Naive thymus-derived CD8-positive, alpha-beta T cell (primary cell): ENCODE data around the gene FREY1. TPM values are rescaled to one million over a fixed set of nuclear protein-coding genes. Genes with fewer than 3 reads are reported as not detected.
"Not testable (repeated sequence)": the region's sequence is repeated elsewhere in the genome, so short reads cannot be mapped to it uniquely, and the experiment has no call there.

Source experiments
- ATAC-seq, 2 donors: fragments of 150-1000 bp; cut with Tn5 transposase in 1 of 2; sonication (Bioruptor Pico), chemical (Tn5 transposase) in 1 of 2; 1 replicate in 1 of 2; 2 replicates in 1 of 2; pipeline ENCODE4 v1.10.0; 2021; ENCODE audit warnings: mild to moderate bottlenecking in 2 of 2, moderate library complexity in 2 of 2
- POLR2A ChIA-PET: fragments of 350-600 bp; sonication (Branson Sonifier 250); formaldehyde crosslinking; loops from one replicate; lab custom pipeline; 2021; ENCODE audit warnings: antibody characterized with exemption; lab: Charles Lee
- DNase-seq, 10 donors: peaks; one replicate each; pipeline versions ENCODE4 v3.0.0 to v3.0.0-alpha.2; 2020 to 2022
- H3K27ac Mint-ChIP-seq, 10 donors: one replicate each; pipeline ENCODE4 v1.8.0; 2020 to 2022; ENCODE audit warnings: mild to moderate bottlenecking in 10 of 10, mixed read lengths in 10 of 10, moderate library complexity in 4 of 10, inconsistent platforms in 1 of 10
- H3K27me3 Mint-ChIP-seq, 5 donors: one replicate each; pipeline ENCODE4 v1.8.0; 2021 to 2022; ENCODE audit warnings: mixed read lengths in 5 of 5
- H3K36me3 Mint-ChIP-seq, 3 donors: one replicate each; pipeline ENCODE4 v1.8.0; 2020 to 2022; ENCODE audit warnings: mixed read lengths in 3 of 3, mild to moderate bottlenecking in 2 of 3, inconsistent platforms in 1 of 3
- H3K4me1 Mint-ChIP-seq, 4 donors: one replicate each; pipeline ENCODE4 v1.8.0; 2021 to 2022; ENCODE audit warnings: mixed read lengths in 4 of 4
- H3K4me3 Mint-ChIP-seq, 10 donors: one replicate each; pipeline ENCODE4 v1.8.0; 2020 to 2022; ENCODE audit warnings: mild to moderate bottlenecking in 10 of 10, mixed read lengths in 10 of 10, moderate library complexity in 6 of 10, inconsistent platforms in 1 of 10
- H3K9me3 Mint-ChIP-seq, 9 donors: one replicate each; pipeline ENCODE4 v1.8.0; 2020 to 2022; ENCODE audit warnings: mixed read lengths in 9 of 9, mild to moderate bottlenecking in 3 of 9, inconsistent platforms in 1 of 9, moderate library complexity in 1 of 9
- polyA plus RNA-seq, 3 donors: library from polyadenylated mRNA; unstranded; fragments of 300-500 nt; fragmentation: Illumina TruSeq; gene quantifications; one replicate each; pipeline ENCODE4 v1.2.3, GENCODE V29; 2021
- total RNA-seq, 8 experiments: library from RNA in 2 of 8; stranded (reverse) in 2 of 8; gene quantifications; one replicate each; pipeline ENCODE4 v1.2.3 and lab custom pipeline; 2021 to 2026

The FREY1 gene
- total and polyA plus RNA-seq, 5 experiments from 2014 or later = 3.1 to 3.4 TPM; not detected in 3

GRCh38 chr11:45900175-45900800, 6.8 kb downstream of the FREY1 start:
- not testable (repeated sequence) for DNase-seq, H3K36me3 Mint-ChIP-seq, H3K9me3 Mint-ChIP-seq
- POLR2A ChIA-PET = interaction anchor here (1.0 to 1.1 kb wide), 2 partner anchors 15 to 17 kb away, joined by 3 to 5 read pairs; partner anchors contain the start of gene PEX16
- ATAC-seq = peak; percentile 11 to 18
- peaks cover 3 to 37% (median 7%) of the 10 kb centered on the region in 5 donors for H3K27me3 Mint-ChIP-seq
- H3K4me1 Mint-ChIP-seq = peaks cover 2 to 19% (median 10%) of the 10 kb centered on the region in 4 donors
- peak overlapping the region in 5 of 10 donors; percentile 20 to 82 (median 47) for H3K27ac Mint-ChIP-seq
- peak overlapping the region; percentile 53 to 80 (median 70) for H3K4me3 Mint-ChIP-seq

GRCh38 chr11:45899448-45900174, 7.5 kb downstream of the FREY1 start:
- Mint-ChIP-seq H3K4me3 (peak overlapping the region; percentile 50 to 80 (median 74)), H3K9me3 (no peaks in the 10 kb centered on the region), H3K27me3 (peaks cover 10 to 44% (median 13%) of the 10 kb centered on the region in 5 donors), H3K27ac (peak overlapping the region in 6 of 10 donors; percentile 18 to 80 (median 44)), H3K4me1 (peaks cover 5 to 17% (median 9%) of the 10 kb centered on the region in 4 donors), H3K36me3 (no peaks in the 10 kb centered on the region)
- peak; percentile 78 to 81 for ATAC-seq
- POLR2A ChIA-PET = interaction anchor here (0.7 kb wide), 1 partner anchor 55 kb away, joined by 4 read pairs; no protein-coding TSS in a partner anchor
- peak; percentile 53 to 89 (median 65) for DNase-seq

GRCh38 chr11:45899086-45899447, 8.0 kb downstream of the FREY1 start:
- H3K4me3 Mint-ChIP-seq = peak overlapping the region; percentile 50 to 80 (median 74)
- H3K36me3 Mint-ChIP-seq = no peaks in the 10 kb centered on the region
- H3K4me1 Mint-ChIP-seq = peaks cover 5 to 17% (median 7%) of the 10 kb centered on the region in 4 donors
- H3K9me3 Mint-ChIP-seq = no peaks in the 10 kb centered on the region
- POLR2A ChIA-PET = interaction anchor here (0.7 kb wide), 1 partner anchor 54 kb away, joined by 4 read pairs; no protein-coding TSS in a partner anchor
- H3K27me3 Mint-ChIP-seq = peaks cover 11 to 49% (median 16%) of the 10 kb centered on the region in 5 donors
- no peak for ATAC-seq
- peak overlapping the region in 4 of 10 donors; percentile 18 to 80 (median 48) for H3K27ac Mint-ChIP-seq
- no peak for DNase-seq

- no peaks in the 10 kb centered on the region for H3K9me3 Mint-ChIP-seq
- POLR2A ChIA-PET = no interaction called here
- ATAC-seq = no peak
- DNase-seq = no peak
- H3K27ac Mint-ChIP-seq = no peak overlapping the region
- H3K4me1 Mint-ChIP-seq = peaks cover 4 to 17% (median 7%) of the 10 kb centered on the region in 4 donors
- H3K36me3 Mint-ChIP-seq = no peaks in the 10 kb centered on the region
- no peak overlapping the region for H3K4me3 Mint-ChIP-seq
- H3K27me3 Mint-ChIP-seq = peaks cover 14 to 62% (median 24%) of the 10 kb centered on the region in 5 donors
Observed at GRCh38 chr11:45897556-45897955, 9.5 kb downstream of the FREY1 start.

GRCh38 chr11:45896422-45896984, 10.6 kb downstream of the FREY1 start:
- ATAC-seq = no peak
- Mint-ChIP-seq H3K4me3 (no peak overlapping the region), H3K36me3 (no peaks in the 10 kb centered on the region), H3K9me3 (no peaks in the 10 kb centered on the region), H3K27me3 (peaks cover 14 to 65% (median 28%) of the 10 kb centered on the region in 5 donors), H3K4me1 (peaks cover 4 to 17% (median 7%) of the 10 kb centered on the region in 4 donors), H3K27ac (peak overlapping the region in 1 of 10 donors; percentile 67)
- POLR2A ChIA-PET = no interaction called here
- DNase-seq = no peak

- Mint-ChIP-seq H3K4me3 (no peak overlapping the region), H3K27ac (no peak overlapping the region), H3K9me3 (no peaks in the 10 kb centered on the region), H3K27me3 (peaks cover 15 to 70% (median 31%) of the 10 kb centered on the region in 5 donors), H3K36me3 (no peaks in the 10 kb centered on the region), H3K4me1 (peaks cover 3 to 15% (median 8%) of the 10 kb centered on the region in 4 donors)
- ATAC-seq = no peak
- POLR2A ChIA-PET = no interaction called here
- DNase-seq = no peak
Observed at GRCh38 chr11:45895553-45896259, 11.4 kb downstream of the FREY1 start.

GRCh38 chr11:45894555-45895247, 12.4 kb downstream of the FREY1 start:
- H3K4me1 Mint-ChIP-seq = peaks cover 0 to 11% (median 7%) of the 10 kb centered on the region in 4 donors
- POLR2A ChIA-PET = no interaction called here
- peaks cover 13 to 71% (median 35%) of the 10 kb centered on the region in 5 donors for H3K27me3 Mint-ChIP-seq

GRCh38 chr11:45892856-45893255, 14.2 kb downstream of the FREY1 start:
- Mint-ChIP-seq H3K4me1 (peaks cover 0 to 6% (median 0%) of the 10 kb centered on the region in 4 donors), H3K27me3 (peaks cover 15 to 62% (median 36%) of the 10 kb centered on the region in 5 donors), H3K27ac (peak overlapping the region in 2 of 10 donors; percentile 10 to 73), H3K36me3 (peaks cover 0 to 4% (median 0%) of the 10 kb centered on the region in 3 donors), H3K4me3 (no peak overlapping the region), H3K9me3 (no peaks in the 10 kb centered on the region)
- POLR2A ChIA-PET = interaction anchor here (1.2 kb wide), 1 partner anchor 25 kb away, joined by 3 read pairs; the partner anchor contains the start of gene PEX16
- ATAC-seq (no peak), DNase-seq (no peak)

More at GRCh38 chr11:45894555-45895247, 12.4 kb downstream of the FREY1 start:
- Mint-ChIP-seq H3K27ac (peak overlapping the region in 1 of 10 donors; percentile 26), H3K9me3 (no peaks in the 10 kb centered on the region), H3K36me3 (peaks cover 0 to 4% (median 0%) of the 10 kb centered on the region in 3 donors), H3K4me3 (no peak overlapping the region)
- no peak for DNase-seq
- no peak for ATAC-seq

GRCh38 chr11:45890886-45891550, 16.1 kb downstream of the FREY1 start:
- H3K27ac Mint-ChIP-seq = peak overlapping the region in 1 of 10 donors; percentile 60
- no peak overlapping the region for H3K4me3 Mint-ChIP-seq
- H3K9me3 Mint-ChIP-seq = no peaks in the 10 kb centered on the region
- POLR2A ChIA-PET = no interaction called here
- peaks cover 13 to 52% (median 35%) of the 10 kb centered on the region in 5 donors for H3K27me3 Mint-ChIP-seq
- peaks cover 0 to 6% (median under 1%) of the 10 kb centered on the region in 4 donors for H3K4me1 Mint-ChIP-seq
- DNase-seq = no peak
- no peak for ATAC-seq
- H3K36me3 Mint-ChIP-seq = peaks cover 0 to 4% (median 0%) of the 10 kb centered on the region in 3 donors

GRCh38 chr11:45889966-45890365, 17.1 kb downstream of the FREY1 start:
- H3K9me3 Mint-ChIP-seq = no peaks in the 10 kb centered on the region
- H3K4me3 Mint-ChIP-seq = no peak overlapping the region
- POLR2A ChIA-PET = no interaction called here
- H3K27ac Mint-ChIP-seq = no peak overlapping the region
- H3K4me1 Mint-ChIP-seq = peaks cover 3 to 7% (median 4%) of the 10 kb centered on the region in 4 donors
- no peak for DNase-seq
- H3K27me3 Mint-ChIP-seq = peaks cover 12 to 47% (median 29%) of the 10 kb centered on the region in 5 donors
- ATAC-seq = no peak
- peaks cover 0 to 4% (median 0%) of the 10 kb centered on the region in 3 donors for H3K36me3 Mint-ChIP-seq

GRCh38 chr11:45889555-45889954, 17.5 kb downstream of the FREY1 start:
- Mint-ChIP-seq H3K36me3 (peaks cover 0 to 4% (median 0%) of the 10 kb centered on the region in 3 donors), H3K27me3 (peaks cover 8 to 47% (median 27%) of the 10 kb centered on the region in 5 donors), H3K4me3 (no peak overlapping the region), H3K4me1 (peaks cover 7 to 8% (median 8%) of the 10 kb centered on the region in 4 donors), H3K9me3 (no peaks in the 10 kb centered on the region), H3K27ac (peak overlapping the region in 1 of 10 donors; percentile 10)
- POLR2A ChIA-PET = no interaction called here
- DNase-seq = no peak
- no peak for ATAC-seq
